ENCODE data around the gene KCNK13.

GRCh38 chr14:90191585-90191984, 129.8 kb downstream of the KCNK13 start:
- TF ChIP-seq CTCF (IDR thresholded peaks at IDR 0.05): no peak
- no peak for TF ChIP-seq EP300 (IDR thresholded peaks at IDR 0.05)
- no peak for TF ChIP-seq POLR2A (IDR thresholded peaks at IDR 0.05; ENCODE audit: low read depth)
- no peak for TF ChIP-seq POLR2AphosphoS5 (IDR thresholded peaks at IDR 0.05)
